HG03060 (cell line): ENCODE data around the gene TRPM6.
"Not testable (repeated sequence)": the region's sequence is repeated elsewhere in the genome, so short reads cannot be mapped to it uniquely, and the experiment has no call there.

Source experiments
- ATAC-seq: cut with Tn5 transposase; IDR thresholded peaks from one replicate; pipeline ENCODE4 v1.9.1; 2021; ENCODE audit warnings: low read depth, moderate number of reproducible peaks; ENCODE audit not compliant: unreplicated experiment

The TRPM6 gene, protein sequence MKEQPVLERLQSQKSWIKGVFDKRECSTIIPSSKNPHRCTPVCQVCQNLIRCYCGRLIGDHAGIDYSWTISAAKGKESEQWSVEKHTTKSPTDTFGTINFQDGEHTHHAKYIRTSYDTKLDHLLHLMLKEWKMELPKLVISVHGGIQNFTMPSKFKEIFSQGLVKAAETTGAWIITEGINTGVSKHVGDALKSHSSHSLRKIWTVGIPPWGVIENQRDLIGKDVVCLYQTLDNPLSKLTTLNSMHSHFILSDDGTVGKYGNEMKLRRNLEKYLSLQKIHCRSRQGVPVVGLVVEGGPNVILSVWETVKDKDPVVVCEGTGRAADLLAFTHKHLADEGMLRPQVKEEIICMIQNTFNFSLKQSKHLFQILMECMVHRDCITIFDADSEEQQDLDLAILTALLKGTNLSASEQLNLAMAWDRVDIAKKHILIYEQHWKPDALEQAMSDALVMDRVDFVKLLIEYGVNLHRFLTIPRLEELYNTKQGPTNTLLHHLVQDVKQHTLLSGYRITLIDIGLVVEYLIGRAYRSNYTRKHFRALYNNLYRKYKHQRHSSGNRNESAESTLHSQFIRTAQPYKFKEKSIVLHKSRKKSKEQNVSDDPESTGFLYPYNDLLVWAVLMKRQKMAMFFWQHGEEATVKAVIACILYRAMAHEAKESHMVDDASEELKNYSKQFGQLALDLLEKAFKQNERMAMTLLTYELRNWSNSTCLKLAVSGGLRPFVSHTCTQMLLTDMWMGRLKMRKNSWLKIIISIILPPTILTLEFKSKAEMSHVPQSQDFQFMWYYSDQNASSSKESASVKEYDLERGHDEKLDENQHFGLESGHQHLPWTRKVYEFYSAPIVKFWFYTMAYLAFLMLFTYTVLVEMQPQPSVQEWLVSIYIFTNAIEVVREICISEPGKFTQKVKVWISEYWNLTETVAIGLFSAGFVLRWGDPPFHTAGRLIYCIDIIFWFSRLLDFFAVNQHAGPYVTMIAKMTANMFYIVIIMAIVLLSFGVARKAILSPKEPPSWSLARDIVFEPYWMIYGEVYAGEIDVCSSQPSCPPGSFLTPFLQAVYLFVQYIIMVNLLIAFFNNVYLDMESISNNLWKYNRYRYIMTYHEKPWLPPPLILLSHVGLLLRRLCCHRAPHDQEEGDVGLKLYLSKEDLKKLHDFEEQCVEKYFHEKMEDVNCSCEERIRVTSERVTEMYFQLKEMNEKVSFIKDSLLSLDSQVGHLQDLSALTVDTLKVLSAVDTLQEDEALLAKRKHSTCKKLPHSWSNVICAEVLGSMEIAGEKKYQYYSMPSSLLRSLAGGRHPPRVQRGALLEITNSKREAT (N-terminal part only)

GRCh38 chr9:74887041-74887980, at the start of gene TRPM6:
Gene TRPM6 (minus strand): TSS chr9:74887921. CDS start chr9:74887856, 65 bp downstream.
- ATAC-seq = no peak

DNA sequence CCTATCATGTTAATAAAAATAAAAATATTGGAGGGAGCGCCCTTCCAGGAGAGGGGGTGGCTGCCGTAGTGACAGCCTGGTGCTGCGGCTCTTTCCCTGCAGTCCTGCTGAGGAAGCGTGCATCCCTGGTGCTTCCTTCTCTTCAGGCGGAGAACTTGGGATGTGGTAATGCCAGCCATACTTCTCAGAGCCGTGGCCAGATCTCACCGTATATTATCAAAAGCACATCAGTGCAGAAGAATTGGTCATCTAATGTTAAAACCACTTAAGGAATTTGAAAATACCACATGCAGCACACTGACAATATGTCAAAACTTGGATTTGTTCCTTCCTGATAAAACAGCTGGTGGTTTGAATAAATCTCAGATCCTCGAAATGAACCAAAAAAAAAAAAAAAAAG, 47.3 kb upstream of the TRPM6 start:
- no peak for ATAC-seq

GRCh38 chr9:74921737-74922136, 34.0 kb upstream of the TRPM6 start:
- ATAC-seq = no peak

- no peak for ATAC-seq
Measured at GRCh38 chr9:74920944-74921626, 33.4 kb upstream of the TRPM6 start.

GRCh38 chr9:74910036-74910435, 22.3 kb upstream of the TRPM6 start:
- no peak for ATAC-seq

GRCh38 chr9:74908665-74909064, 20.9 kb upstream of the TRPM6 start:
- ATAC-seq = no peak

GRCh38 chr9:74907085-74907484, 19.4 kb upstream of the TRPM6 start:
- no peak for ATAC-seq

DNA sequence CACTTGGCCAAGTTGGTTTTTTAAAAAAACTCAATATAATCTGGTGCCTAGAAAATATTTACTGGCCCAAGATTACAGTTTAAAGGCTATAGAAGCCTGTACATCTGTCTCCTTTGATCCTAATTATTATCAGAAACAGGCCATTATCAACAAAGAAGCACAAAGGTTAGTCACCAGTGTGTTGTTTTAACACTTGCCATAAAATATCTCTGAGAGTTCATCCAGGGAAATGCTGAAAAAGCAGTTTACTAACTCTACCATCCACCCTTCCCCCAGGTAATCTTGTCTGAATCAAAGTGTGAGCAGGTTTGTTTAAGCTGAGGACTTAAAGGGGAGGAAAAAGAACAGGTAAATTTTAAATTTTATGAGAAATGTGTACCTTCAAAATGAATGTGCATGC, 13.3 kb upstream of the TRPM6 start:
- no peak for ATAC-seq

DNA sequence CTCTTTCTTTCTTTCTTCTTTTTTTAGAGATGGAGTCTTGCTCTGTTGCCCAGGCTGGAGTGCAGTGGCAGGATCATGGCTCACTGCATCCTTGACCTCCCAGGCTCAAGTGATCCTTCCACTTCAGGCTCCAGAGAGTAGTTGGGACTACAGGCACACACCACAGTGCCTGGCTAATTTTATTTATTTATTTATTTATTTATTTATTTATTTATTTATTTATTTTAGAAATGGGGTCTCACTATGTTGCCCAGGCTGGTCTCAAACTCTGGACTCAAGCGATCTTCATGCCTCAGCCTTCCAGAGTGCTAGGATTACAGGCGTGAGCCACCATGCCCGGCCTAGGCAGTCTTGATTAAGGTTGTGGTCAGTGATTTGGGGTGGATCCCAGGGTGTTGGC, 728 bp upstream of the TRPM6 start:
- not testable (repeated sequence) for ATAC-seq

DNA sequence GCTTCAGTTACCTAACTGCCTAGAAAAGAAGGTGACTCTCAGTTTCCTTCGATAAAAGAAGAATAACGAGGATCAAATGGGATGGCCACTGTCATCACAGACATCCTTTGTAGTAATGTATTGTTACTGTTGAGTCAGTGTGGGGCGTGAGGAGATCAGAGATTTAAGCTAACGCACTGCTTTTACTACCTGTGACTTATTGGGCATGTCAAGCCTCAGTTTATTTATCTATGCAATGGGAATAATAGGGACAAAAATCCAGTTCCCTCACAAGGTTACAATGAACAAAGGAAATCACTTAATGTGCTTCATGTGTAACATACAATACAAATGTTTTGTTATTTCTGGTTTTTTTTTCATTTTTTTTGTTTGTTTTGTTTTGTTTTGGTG, 255 bp upstream of the TRPM6 start:
- ATAC-seq = no peak

DNA sequence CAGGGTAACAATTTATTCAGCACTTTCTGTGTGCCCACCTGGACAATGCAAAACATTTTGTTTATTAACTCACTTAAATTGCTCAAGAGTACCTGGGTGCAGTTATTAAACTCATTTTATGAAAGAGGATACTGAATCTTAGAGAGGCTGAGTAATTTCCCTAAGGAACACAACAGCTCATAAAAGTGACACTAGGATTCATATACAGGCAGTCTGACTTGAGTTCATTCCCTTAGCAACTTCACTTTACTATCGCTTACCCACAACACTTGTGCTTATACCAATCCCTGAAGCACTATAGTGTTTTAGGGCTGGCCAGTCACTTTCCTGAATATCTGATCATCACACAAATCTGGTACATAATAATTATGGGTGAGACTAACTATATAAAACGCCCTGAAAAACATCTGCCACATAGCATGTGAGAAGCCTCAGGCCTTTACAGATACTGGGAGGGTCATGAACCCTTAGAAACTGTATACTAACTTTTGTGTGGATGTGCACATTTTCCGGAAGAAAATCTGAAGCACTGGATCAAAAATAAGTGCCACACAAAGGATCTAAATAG, 11.3 kb downstream of the TRPM6 start:
- no peak for ATAC-seq

- no peak for ATAC-seq
Measured at GRCh38 chr9:74875656-74876055, 12.1 kb downstream of the TRPM6 start.

DNA sequence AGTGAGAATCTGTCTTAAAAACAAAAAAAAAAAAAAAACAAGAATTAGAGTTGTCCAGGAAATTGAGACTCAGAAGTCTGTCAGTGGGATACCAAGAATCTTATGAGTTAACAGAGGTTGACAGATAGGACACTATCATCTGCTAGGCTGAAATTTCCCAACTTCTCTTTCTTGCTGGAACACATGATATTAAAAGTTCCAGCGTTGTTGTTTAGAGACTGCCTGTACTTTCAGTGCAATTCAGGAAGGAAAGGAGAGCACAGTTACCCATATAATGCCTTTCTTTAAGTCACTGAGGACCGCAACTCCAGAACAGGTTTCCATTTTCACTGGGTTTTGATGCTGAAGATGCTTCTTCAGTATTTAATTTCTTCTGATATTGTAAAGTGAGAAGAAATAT, 13.5 kb downstream of the TRPM6 start:
- ATAC-seq = no peak

GRCh38 chr9:74872619-74873233, 15.0 kb downstream of the TRPM6 start:
- no peak for ATAC-seq

DNA sequence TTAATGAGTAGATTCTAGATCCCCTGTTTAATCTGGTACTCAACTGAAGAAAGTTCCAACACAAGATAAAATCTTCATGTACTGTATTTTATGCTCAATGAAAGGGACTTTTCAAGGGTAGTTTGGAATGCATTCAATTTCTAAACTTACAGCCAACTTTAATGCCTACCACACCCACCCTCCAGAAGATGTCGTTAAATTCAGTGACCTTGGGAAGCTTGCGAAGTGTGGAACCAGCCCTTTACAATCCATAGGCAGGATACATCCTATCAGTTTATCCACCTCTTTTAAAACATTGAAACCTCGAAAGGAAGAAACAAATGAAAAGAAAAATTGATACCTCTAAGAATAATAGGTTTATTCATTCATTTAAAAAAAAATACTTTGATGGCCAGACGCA, 20.2 kb downstream of the TRPM6 start:
- ATAC-seq = no peak

DNA sequence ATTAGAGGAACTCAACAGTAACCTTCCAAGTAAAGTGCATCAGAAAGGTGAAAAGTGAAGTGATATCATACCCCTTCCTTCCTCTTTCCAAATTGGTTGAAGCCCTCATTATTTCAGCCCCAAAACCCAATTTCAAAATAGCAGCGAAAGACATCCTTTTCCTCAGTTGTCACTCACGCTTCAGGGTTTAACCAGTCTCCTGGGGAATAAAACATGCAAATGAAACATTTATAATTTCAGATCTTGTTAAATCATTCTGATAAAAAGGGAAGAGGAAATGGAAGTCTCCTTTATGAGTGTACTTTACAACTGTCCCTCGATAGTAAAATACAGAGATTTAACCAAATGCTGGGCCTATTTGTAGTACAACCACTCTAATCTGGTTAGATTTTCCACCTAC, 22.5 kb downstream of the TRPM6 start:
- peak; percentile 37 for ATAC-seq

DNA sequence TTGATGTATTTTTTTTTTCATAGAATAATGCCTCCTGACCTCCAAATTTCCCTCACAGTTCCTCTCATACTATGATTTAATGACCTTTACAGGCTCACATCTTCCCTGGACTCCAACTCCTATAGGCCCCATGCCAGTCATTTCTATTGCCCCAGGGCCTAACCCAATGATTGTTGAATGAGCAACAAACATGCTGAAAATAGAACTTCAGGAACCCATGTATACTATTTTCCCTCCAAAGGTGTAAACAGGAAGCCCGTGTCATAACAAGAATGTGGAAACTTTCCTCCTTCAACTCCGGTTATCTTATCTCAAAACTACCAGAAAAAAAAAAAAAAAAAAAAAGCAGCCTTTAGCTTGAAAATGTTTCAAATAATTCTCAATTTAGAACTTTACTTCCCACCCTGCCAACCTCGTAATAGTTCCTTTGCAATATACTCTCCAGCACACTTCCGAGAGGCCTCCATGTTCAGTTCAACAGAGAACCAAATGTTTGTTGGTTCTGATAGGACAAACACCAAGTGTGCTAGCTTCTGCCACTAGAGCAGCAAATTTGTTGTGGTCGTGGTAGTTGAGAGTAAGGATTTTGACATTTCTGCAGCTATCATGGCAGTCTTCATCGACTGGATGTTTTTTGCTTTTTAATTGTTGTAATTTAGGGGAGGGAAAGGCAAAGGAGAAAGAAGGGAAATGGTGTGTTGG, 25.8 kb downstream of the TRPM6 start:
- no peak for ATAC-seq

DNA sequence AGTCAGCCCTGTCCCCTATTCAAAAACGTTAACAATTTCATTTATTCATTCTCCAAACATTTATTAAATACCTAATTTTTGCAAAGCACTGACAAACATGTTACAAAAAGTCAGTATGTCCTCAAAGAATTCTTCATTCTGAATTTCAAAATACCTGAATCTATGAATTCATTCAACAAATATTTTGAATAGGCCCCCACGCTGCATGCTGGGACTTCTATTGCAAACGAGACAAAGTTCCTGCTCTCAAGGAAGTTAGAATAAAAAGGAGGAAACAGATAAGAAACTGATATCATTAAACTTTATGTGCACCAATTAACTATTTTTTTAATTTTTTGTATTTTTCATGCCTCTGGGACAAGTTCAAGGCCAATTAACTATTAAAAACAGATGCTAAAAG, 26.6 kb downstream of the TRPM6 start:
- ATAC-seq = no peak
